ENCODE results near the gene CDH23. TPM values are rescaled to one million over a fixed set of nuclear protein-coding genes. Genes with fewer than 3 reads are reported as not detected.

Gene CDH23
- total and polyA plus RNA-seq, 12 donors: 1.7 to 20.2 (median 7.8) TPM

GRCh38 chr10:71812913-71813590 lies 416.3 kb downstream of the CDH23 start:
- H3K27ac ChIP-seq: no peak overlapping the region
- intact Hi-C loops (cut with DNase I): loop anchor here (5.0 to 10.0 kb wide), 4 partner anchors 72 to 501 kb away; partner anchors contain the start of gene CDH23 (in 1 of the 2)
- no peaks in the 10 kb centered on the region for H3K27me3 ChIP-seq
- H3K4me1 ChIP-seq (replicated peaks in 1 of 2): peaks cover 9 to 19% of the 10 kb centered on the region in 2 donors
- TF ChIP-seq POLR2A (IDR thresholded peaks at IDR 0.05) (no peak), CTCF (IDR thresholded peaks at IDR 0.05) (no peak)
- no peak overlapping the region for H3K4me3 ChIP-seq
- WGBS, 4 donors: 31 to 55% (median 50%) methylated on average over 2 to 11 of the region's 11 CpGs
- DNase-seq: peak in 1 of 7 donors; percentile 33
- no peaks in the 10 kb centered on the region for H3K9me3 ChIP-seq (replicated peaks in 1 of 3)
- peaks cover 0 to 31% of the 10 kb centered on the region in 2 donors for H3K36me3 ChIP-seq (replicated peaks in 1 of 2)

GRCh38 chr10:71814922-71815411 lies 418.2 kb downstream of the CDH23 start:
- 59 to 89% (median 87%) methylated on average over 4 to 26 of the region's 26 CpGs for WGBS, 4 donors
- Histone ChIP-seq H3K36me3 (replicated peaks in 1 of 2) (peaks cover 0 to 50% of the 10 kb centered on the region in 2 donors), H3K4me3 (no peak overlapping the region), H3K9me3 (replicated peaks in 1 of 3) (no peaks in the 10 kb centered on the region), H3K4me1 (replicated peaks in 1 of 2) (peaks cover 24 to 33% of the 10 kb centered on the region in 2 donors), H3K27me3 (no peaks in the 10 kb centered on the region), H3K27ac (no peak overlapping the region)
- TF ChIP-seq CTCF (IDR thresholded peaks at IDR 0.05): peak in 1 of 6 experiments; percentile 17
- TF ChIP-seq POLR2A (IDR thresholded peaks at IDR 0.05): no peak
- intact Hi-C loops (cut with DNase I): loop anchor here (5.0 to 10.0 kb wide), 4 partner anchors 70 to 503 kb away; partner anchors contain the start of gene CDH23 (in 1 of the 2)
- DNase-seq: no peak

DNA sequence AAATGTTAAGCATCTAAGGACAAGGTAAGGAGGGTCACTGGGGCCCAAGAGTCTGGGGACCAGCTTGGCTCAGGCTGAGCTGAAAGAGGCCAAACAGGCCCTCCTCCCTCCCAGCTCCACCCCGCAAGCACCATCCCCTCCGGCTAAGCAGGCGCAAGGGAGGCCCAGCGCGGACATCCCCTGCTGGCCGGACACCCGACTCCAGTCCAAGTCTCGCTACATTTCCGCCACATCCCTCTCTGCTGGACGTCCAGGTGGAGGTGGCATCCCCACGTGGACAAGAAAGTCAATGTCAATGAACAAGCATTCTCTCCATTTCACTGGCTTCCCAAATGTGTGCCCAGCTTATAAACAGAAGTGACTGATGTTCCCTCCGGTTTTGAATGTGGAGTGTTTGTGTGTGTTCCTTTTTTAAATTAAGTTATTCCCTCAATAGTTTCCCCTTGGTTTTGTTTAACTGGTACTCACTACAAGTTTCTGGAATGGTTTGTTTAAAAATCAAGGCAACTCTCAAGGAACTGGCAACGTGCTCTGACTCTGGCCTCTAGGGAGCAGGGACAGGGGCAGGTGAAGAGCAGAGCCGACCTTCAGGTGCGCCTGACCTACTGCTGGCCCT lies 418.9 kb downstream of the CDH23 start:
- Histone ChIP-seq H3K9me3 (replicated peaks in 1 of 3) (no peaks in the 10 kb centered on the region), H3K4me1 (replicated peaks in 1 of 2) (peaks cover 24 to 33% of the 10 kb centered on the region in 2 donors), H3K36me3 (replicated peaks in 1 of 2) (peaks cover 0 to 56% of the 10 kb centered on the region in 2 donors), H3K4me3 (no peak overlapping the region), H3K27me3 (no peaks in the 10 kb centered on the region), H3K27ac (no peak overlapping the region)
- no peak for DNase-seq
- no peak for TF ChIP-seq POLR2A (IDR thresholded peaks at IDR 0.05)
- TF ChIP-seq CTCF (IDR thresholded peaks at IDR 0.05): no peak
- intact Hi-C loops (cut with DNase I): loop anchor here (10.0 kb wide), 3 partner anchors 69 to 431 kb away; partner anchors contain the start of gene CDH23 (in 1 of the 2)
- WGBS, 4 donors: 73 to 84% (median 80%) methylated on average over 13 to 15 of the region's 15 CpGs

GRCh38 chr10:71816421-71816851 lies 419.7 kb downstream of the CDH23 start:
- TF ChIP-seq CTCF (IDR thresholded peaks at IDR 0.05) (no peak), POLR2A (IDR thresholded peaks at IDR 0.05) (no peak)
- peak overlapping the region in 1 of 5 donors; percentile 66 for H3K27ac ChIP-seq
- intact Hi-C loops (cut with DNase I): loop anchor here (10.0 kb wide), 3 partner anchors 68 to 432 kb away; partner anchors contain the start of gene CDH23 (in 1 of the 2)
- 88 to 93% (median 91%) methylated on average over 11 to 12 of the region's 12 CpGs for WGBS, 4 donors
- no peak overlapping the region for H3K4me3 ChIP-seq
- H3K27me3 ChIP-seq: no peaks in the 10 kb centered on the region
- no peaks in the 10 kb centered on the region for H3K9me3 ChIP-seq (replicated peaks in 1 of 3)
- H3K36me3 ChIP-seq (replicated peaks in 1 of 2): peaks cover 0 to 65% of the 10 kb centered on the region in 2 donors
- no peak for DNase-seq
- H3K4me1 ChIP-seq (replicated peaks in 1 of 2): peaks cover 24 to 33% of the 10 kb centered on the region in 2 donors

Data from adrenal gland (tissue), 12 donors.